Neural progenitor cell (in vitro differentiated cells): Measurements from ENCODE around the gene REEP1.

ENCODE experiments used
- CTCF ChIP-seq: fragments of 200-600 bp; sonication (generic); IDR thresholded peaks from 2 replicates; pipeline ENCODE4 v1.5.1; 2017; ENCODE audit warnings: antibody characterized with exemption, mild to moderate bottlenecking
- EZH2 ChIP-seq: fragments of 200-600 bp; sonication (generic); IDR thresholded peaks from 2 replicates; pipeline ENCODE4 v1.6.1; 2017; ENCODE audit warnings: antibody characterized with exemption, mild to moderate bottlenecking, moderate library complexity
- EZH2phosphoT487 ChIP-seq: fragments of 200-600 bp; sonication (generic); IDR thresholded peaks from 2 replicates; pipeline ENCODE4 v1.6.1; 2017; ENCODE audit warnings: antibody characterized with exemption

GRCh38 chr2:86283411-86284030 is 53.9 kb downstream of the REEP1 start:
- TF ChIP-seq CTCF: no peak
- no peak for TF ChIP-seq EZH2
- TF ChIP-seq EZH2phosphoT487: no peak
